ENCODE measurements around the gene THBS1. TPM values are rescaled to one million over a fixed set of nuclear protein-coding genes. Genes with fewer than 3 reads are reported as not detected.

THBS1 gene
- total and polyA plus RNA-seq, 7 donors, result 3.3 to 40.1 (median 9.7) TPM

DNA sequence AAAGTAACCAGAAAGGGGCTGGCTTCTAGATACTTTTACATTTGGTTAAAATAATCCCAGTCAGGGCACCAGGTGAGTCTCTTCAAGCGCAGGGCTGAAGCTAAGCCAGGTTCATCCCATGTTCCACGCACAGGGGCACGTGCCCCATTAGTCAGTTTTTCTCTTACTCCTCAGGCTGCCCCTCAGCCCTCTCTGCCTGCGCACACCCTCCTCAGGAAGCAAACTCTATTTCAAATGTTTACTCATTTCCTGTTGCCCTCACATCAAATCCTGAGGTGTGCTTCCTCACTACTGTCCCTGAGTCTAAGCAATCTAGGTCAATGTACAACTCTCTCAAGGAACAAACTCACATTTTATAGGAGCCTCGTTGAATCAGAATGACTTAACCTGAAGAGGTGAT, 48.5 kb downstream of the THBS1 start:
- DNase-seq, result no peak
- no peak overlapping the region for H3K4me3 ChIP-seq
- 59 to 73% (median 71%) methylated on average over 5 of the region's 5 CpGs for WGBS, 3 donors
- no peaks in the 10 kb centered on the region for H3K36me3 ChIP-seq (ENCODE audit: insufficient read depth in 1 of 2, low read depth in 1 of 2)
- H3K27me3 ChIP-seq (ENCODE audit: insufficient read depth in 3 of 3, low read length in 2 of 3), result no peaks in the 10 kb centered on the region
- H3K4me1 ChIP-seq, result peaks cover 19% of the 10 kb centered on the region
- H3K27ac ChIP-seq, result peak overlapping the region; percentile 46
- TF ChIP-seq, protein P1, sequence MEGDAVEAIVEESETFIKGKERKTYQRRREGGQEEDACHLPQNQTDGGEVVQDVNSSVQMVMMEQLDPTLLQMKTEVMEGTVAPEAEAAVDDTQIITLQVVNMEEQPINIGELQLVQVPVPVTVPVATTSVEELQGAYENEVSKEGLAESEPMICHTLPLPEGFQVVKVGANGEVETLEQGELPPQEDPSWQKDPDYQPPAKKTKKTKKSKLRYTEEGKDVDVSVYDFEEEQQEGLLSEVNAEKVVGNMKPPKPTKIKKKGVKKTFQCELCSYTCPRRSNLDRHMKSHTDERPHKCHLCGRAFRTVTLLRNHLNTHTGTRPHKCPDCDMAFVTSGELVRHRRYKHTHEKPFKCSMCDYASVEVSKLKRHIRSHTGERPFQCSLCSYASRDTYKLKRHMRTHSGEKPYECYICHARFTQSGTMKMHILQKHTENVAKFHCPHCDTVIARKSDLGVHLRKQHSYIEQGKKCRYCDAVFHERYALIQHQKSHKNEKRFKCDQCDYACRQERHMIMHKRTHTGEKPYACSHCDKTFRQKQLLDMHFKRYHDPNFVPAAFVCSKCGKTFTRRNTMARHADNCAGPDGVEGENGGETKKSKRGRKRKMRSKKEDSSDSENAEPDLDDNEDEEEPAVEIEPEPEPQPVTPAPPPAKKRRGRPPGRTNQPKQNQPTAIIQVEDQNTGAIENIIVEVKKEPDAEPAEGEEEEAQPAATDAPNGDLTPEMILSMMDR (IDR thresholded peaks at IDR 0.05), result no peak
- H3K9me3 ChIP-seq, result no peaks in the 10 kb centered on the region
- intact Hi-C loops (cut with DNase I), result no loop called here
- ATAC-seq, result no peak

DNA sequence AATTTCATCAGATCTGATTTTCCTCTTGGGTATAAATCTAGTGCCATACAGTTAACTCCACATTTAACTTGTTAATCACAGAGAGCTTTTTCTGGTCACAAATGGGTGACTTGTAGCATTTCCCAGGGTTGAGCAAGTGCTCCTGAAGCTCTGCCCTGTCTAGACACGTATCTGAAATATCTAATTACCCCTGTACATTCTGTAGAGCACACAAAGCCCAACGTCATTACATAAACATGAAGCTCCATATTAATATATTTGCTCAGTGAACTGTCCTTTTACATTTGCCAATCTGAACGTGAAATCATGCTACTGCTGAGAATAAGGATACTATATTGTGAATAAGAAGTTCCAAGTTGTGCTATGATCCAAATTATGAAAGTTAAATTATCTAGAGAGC, 49.0 kb downstream of the THBS1 start:
- no peak overlapping the region for H3K4me3 ChIP-seq
- TF ChIP-seq, protein P1 (IDR thresholded peaks at IDR 0.05), result no peak
- H3K36me3 ChIP-seq (ENCODE audit: insufficient read depth in 1 of 2, low read depth in 1 of 2), result no peaks in the 10 kb centered on the region
- peak overlapping the region; percentile 46 for H3K27ac ChIP-seq
- H3K4me1 ChIP-seq, result peaks cover 15% of the 10 kb centered on the region
- ATAC-seq (no peak), DNase-seq (no peak)
- H3K9me3 ChIP-seq, result no peaks in the 10 kb centered on the region
- 74 to 89% (median 85%) methylated on average over 3 of the region's 3 CpGs for WGBS, 3 donors
- intact Hi-C loops (cut with DNase I), result no loop called here
- H3K27me3 ChIP-seq (ENCODE audit: insufficient read depth in 3 of 3, low read length in 2 of 3), result no peaks in the 10 kb centered on the region

DNA sequence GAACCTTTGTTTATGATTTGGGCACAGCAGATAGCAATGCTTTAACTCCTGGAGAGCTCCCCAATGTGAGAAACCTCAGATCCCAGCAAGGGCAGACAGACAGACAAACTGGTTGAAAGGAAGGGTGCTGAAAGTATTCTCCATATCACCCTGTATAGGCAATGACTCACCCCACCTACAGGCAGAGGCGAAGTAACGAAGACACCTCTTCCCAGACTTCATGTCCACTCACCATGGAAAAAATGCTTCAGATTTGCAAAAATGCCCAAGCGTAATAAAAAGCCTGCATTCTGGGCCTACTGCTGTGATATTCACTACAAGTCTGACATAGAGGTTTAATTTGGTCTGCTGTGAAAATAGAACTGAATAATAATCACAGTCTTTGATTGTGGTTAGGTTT, 50.5 kb downstream of the THBS1 start:
- no peaks in the 10 kb centered on the region for H3K9me3 ChIP-seq
- TF ChIP-seq, protein P1 (IDR thresholded peaks at IDR 0.05), result no peak
- H3K4me1 ChIP-seq, result peaks cover 7% of the 10 kb centered on the region
- H3K4me3 ChIP-seq, result no peak overlapping the region
- ATAC-seq, result no peak
- H3K27ac ChIP-seq, result no peak overlapping the region
- WGBS, 3 donors, result 88 to 96% (median 96%) methylated on average over 3 of the region's 3 CpGs
- intact Hi-C loops (cut with DNase I), result no loop called here
- DNase-seq, result no peak
- no peaks in the 10 kb centered on the region for H3K36me3 ChIP-seq (ENCODE audit: insufficient read depth in 1 of 2, low read depth in 1 of 2)
- H3K27me3 ChIP-seq (ENCODE audit: insufficient read depth in 3 of 3, low read length in 2 of 3), result no peaks in the 10 kb centered on the region

DNA sequence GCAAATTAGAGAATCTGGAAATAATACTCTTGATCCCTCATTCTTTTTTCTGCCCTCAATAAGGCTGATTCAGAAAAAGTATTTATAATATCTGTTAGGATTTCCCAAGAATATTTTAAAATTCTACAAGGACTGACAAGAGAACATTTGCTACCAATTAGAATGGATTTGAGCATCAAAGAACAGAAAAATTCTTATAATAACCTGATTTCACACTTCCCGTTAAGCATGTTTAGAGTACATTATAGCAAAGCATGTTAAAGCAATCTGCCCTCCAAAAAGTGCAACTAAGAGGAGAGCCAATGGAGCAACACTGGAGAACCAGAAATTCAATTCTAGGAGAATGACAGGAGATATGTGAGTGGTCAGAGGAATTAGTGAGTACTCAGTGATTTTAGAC, 57.2 kb downstream of the THBS1 start:
- intact Hi-C loops (cut with DNase I), result no loop called here

DNA sequence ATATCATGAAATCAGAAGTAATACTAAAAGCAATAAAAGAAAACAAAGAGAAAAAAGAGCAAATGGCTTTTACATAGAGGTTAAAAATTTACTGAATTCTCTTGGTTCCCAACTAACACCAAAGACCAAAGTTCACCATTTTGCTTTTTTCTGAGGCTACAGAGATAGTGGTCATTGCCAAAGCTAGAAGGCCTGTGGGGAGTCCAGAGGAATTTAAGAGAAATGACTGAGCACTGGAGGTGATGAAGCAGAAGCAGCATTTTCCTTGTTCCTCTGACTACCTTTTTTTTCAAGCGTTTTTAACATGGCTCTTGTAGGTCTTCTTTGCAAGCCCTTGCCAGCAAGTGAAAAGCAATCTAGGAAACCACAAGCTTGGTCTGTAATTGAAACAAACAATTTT, 58.2 kb downstream of the THBS1 start:
- DNase-seq (no peak), ATAC-seq (no peak)
- Histone ChIP-seq H3K4me1 (no peaks in the 10 kb centered on the region), H3K9me3 (no peaks in the 10 kb centered on the region), H3K36me3 (ENCODE audit: insufficient read depth in 1 of 2, low read depth in 1 of 2) (peaks cover 0 to 3% of the 10 kb centered on the region in 2 donors), H3K27ac (no peak overlapping the region), H3K4me3 (no peak overlapping the region), H3K27me3 (ENCODE audit: insufficient read depth in 3 of 3, low read length in 2 of 3) (no peaks in the 10 kb centered on the region)
- intact Hi-C loops (cut with DNase I), result no loop called here
- WGBS, 3 donors, result 85 to 96% (median 91%) methylated on average over 1 of the region's 1 CpG
- TF ChIP-seq, protein P1 (IDR thresholded peaks at IDR 0.05), result no peak

More for the DNA sequence above, 57.2 kb downstream of the THBS1 start:
- no peaks in the 10 kb centered on the region for H3K4me1 ChIP-seq
- DNase-seq (no peak), ATAC-seq (no peak)
- H3K27me3 ChIP-seq (ENCODE audit: insufficient read depth in 3 of 3, low read length in 2 of 3), result no peaks in the 10 kb centered on the region
- H3K36me3 ChIP-seq (ENCODE audit: insufficient read depth in 1 of 2, low read depth in 1 of 2), result peaks cover 0 to 3% of the 10 kb centered on the region in 2 donors
- H3K27ac ChIP-seq, result no peak overlapping the region
- TF ChIP-seq, protein P1 (IDR thresholded peaks at IDR 0.05), result no peak
- 47 to 64% (median 53%) methylated on average over 1 of the region's 1 CpG for WGBS, 3 donors
- H3K4me3 ChIP-seq, result no peak overlapping the region
- H3K9me3 ChIP-seq, result no peaks in the 10 kb centered on the region
